IMR-90 (cell line): ENCODE data around the gene ZBTB33. TPM values are rescaled to one million over a fixed set of nuclear protein-coding genes. Genes with fewer than 3 reads are reported as not detected.

Experiments used
- ATAC-seq: fragments of 200-7000 bp; cut with Tn5 transposase; 2 replicates; pipeline ENCODE4 v1.9.1; 2020; ENCODE audit warnings: low read depth, mild to moderate bottlenecking, moderate library complexity
- BruUV-seq: library from RNA; stranded (reverse); fragments of 400-500 nt; replicated peaks from 2 replicates; lab custom pipeline; 2021; lab: Mats Ljungman, UMichigan
- CTCF ChIA-PET: fragments of 300-600 bp; formaldehyde crosslinking; extraction: SDS; loops from one replicate; lab custom pipeline; 2021; ENCODE audit warnings: antibody characterized with exemption; lab: Yijun Ruan, JAX
- POLR2A ChIA-PET: fragments of 300-600 bp; sonication (Branson Sonifier 250); formaldehyde crosslinking; loops from one replicate; lab custom pipeline; 2022; ENCODE audit warnings: antibody characterized with exemption; ENCODE audit not compliant: unreplicated experiment; lab: Charles Lee
- DNase-seq: peaks from one replicate; pipeline ENCODE4 v3.0.0; 2013
- H2AFZ ChIP-seq: replicated peaks from 2 replicates; pipeline ENCODE3; 2013; ENCODE audit warnings: low read length, mild to moderate bottlenecking; ENCODE audit not compliant: poor library complexity
- H2AK5ac ChIP-seq: 2 replicates; pipeline ENCODE4 v1.6.1; 2013; ENCODE audit warnings: low read depth, low read length, inconsistent platforms
- H2AK9ac ChIP-seq: replicated peaks from 2 replicates; pipeline ENCODE3; 2013; ENCODE audit warnings: mild to moderate bottlenecking, low read depth, low read length, moderate library complexity; ENCODE audit not compliant: poor library complexity
- H2BK120ac ChIP-seq: 2 replicates; pipeline ENCODE4 v1.6.1; 2013; ENCODE audit warnings: low read depth, low read length, inconsistent platforms
- H2BK15ac ChIP-seq: 3 replicates; pipeline ENCODE4 v1.6.1; 2013; ENCODE audit warnings: low read depth, low read length, inconsistent platforms
- H2BK20ac ChIP-seq: 2 replicates; pipeline ENCODE4 v1.6.1; 2013; ENCODE audit warnings: low read depth, mild to moderate bottlenecking, inconsistent platforms, low read length, moderate library complexity
- H2BK5ac ChIP-seq: 2 replicates; pipeline ENCODE4 v1.6.1; 2013; ENCODE audit warnings: mild to moderate bottlenecking, low read depth, low read length, inconsistent platforms; ENCODE audit not compliant: poor library complexity, severe bottlenecking
- H3K14ac ChIP-seq: replicated peaks from 2 replicates; pipeline ENCODE4 v1.6.1; 2013; ENCODE audit warnings: low read depth, low read length, inconsistent platforms
- H3K18ac ChIP-seq: 2 replicates; pipeline ENCODE4 v1.6.1; 2013; ENCODE audit warnings: low read depth, low read length, control low read depth
- H3K23ac ChIP-seq: 2 replicates; pipeline ENCODE4 v1.6.1; 2013; ENCODE audit warnings: low read depth, low read length, inconsistent platforms
- H3K27ac ChIP-seq: 2 replicates; pipeline ENCODE4 v1.5.1; 2013; ENCODE audit warnings: mild to moderate bottlenecking, control low read depth, low read length; ENCODE audit not compliant: insufficient read depth
- H3K27me3 ChIP-seq: 2 replicates; pipeline ENCODE4 v1.6.1; 2013; ENCODE audit warnings: low read length; ENCODE audit not compliant: control insufficient read depth, insufficient read depth
- H3K36me3 ChIP-seq: 2 replicates; pipeline ENCODE4 v1.6.1; 2013; ENCODE audit warnings: low read length, mixed read lengths; ENCODE audit not compliant: control insufficient read depth, insufficient read depth
- H3K4ac ChIP-seq: 2 replicates; pipeline ENCODE4 v1.6.1; 2013; ENCODE audit warnings: low read depth, low read length, inconsistent platforms
- H3K4me1 ChIP-seq: 2 replicates; pipeline ENCODE4 v1.6.1; 2013; ENCODE audit warnings: low read length, mixed read lengths; ENCODE audit not compliant: control insufficient read depth, insufficient read depth
- H3K4me2 ChIP-seq: 2 replicates; pipeline ENCODE4 v1.6.1; 2013; ENCODE audit warnings: low read depth, mild to moderate bottlenecking, control low read depth, low read length, moderate library complexity
- H3K4me3 ChIP-seq: 2 replicates; pipeline ENCODE4 v1.5.1; 2013; ENCODE audit warnings: low read depth, mild to moderate bottlenecking, control low read depth, low read length, moderate library complexity; ENCODE audit not compliant: insufficient read depth
- H3K56ac ChIP-seq: 2 replicates; pipeline ENCODE4 v1.6.1; 2013; ENCODE audit warnings: low read length, inconsistent platforms; ENCODE audit not compliant: insufficient read depth; ENCODE audit errors: extremely low read depth
- H3K79me1 ChIP-seq, 2 experiments: 2 replicates each; pipeline ENCODE4 v1.6.1; 2013; ENCODE audit warnings: low read length in 2 of 2, inconsistent platforms in 1 of 2, low read depth in 1 of 2
- H3K9ac ChIP-seq: 2 replicates; pipeline ENCODE4 v1.6.1; 2013; ENCODE audit warnings: low read depth, low read length, control low read depth
- H3K9me1 ChIP-seq: 2 replicates; pipeline ENCODE4 v1.6.1; 2013; ENCODE audit warnings: low read length, inconsistent platforms; ENCODE audit not compliant: insufficient read depth
- H3K9me3 ChIP-seq: 2 replicates; pipeline ENCODE4 v1.6.1; 2013; ENCODE audit warnings: low read length; ENCODE audit not compliant: control insufficient read depth, insufficient read depth
- H4K20me1 ChIP-seq: 2 replicates; pipeline ENCODE4 v1.6.1; 2013; ENCODE audit warnings: low read length, inconsistent platforms; ENCODE audit not compliant: insufficient read depth
- H4K5ac ChIP-seq: 2 replicates; pipeline ENCODE4 v1.6.1; 2013; ENCODE audit warnings: mild to moderate bottlenecking, low read depth, low read length, control low read depth
- H4K8ac ChIP-seq, 2 experiments: 2 replicates each; pipeline ENCODE4 v1.6.1; 2013; ENCODE audit warnings: low read depth in 2 of 2, low read length in 2 of 2, control low read depth in 1 of 2, inconsistent platforms in 1 of 2
- H4K91ac ChIP-seq: 2 replicates; pipeline ENCODE4 v1.6.1; 2013; ENCODE audit warnings: low read depth, low read length, inconsistent platforms; ENCODE audit not compliant: insufficient read depth
- CHD1 ChIP-seq: IDR thresholded peaks from 2 replicates; pipeline ENCODE4 v1.6.1; 2012; ENCODE audit warnings: low read depth, low read length, improper control_type of control experiment
- FOS ChIP-seq: fragments of 150-350 bp; IDR thresholded peaks from 2 replicates; pipeline ENCODE4 v1.6.1; 2016; ENCODE audit warnings: low read depth, low read length
- MAFK ChIP-seq: IDR thresholded peaks from 2 replicates; pipeline ENCODE4 v1.6.1; 2012; ENCODE audit warnings: low read depth, low read length, improper control_type of control experiment
- MAZ ChIP-seq: IDR thresholded peaks from 2 replicates; pipeline ENCODE4 v1.6.1; 2012; ENCODE audit warnings: low read depth, mild to moderate bottlenecking, low read length, improper control_type of control experiment, moderate library complexity, borderline replicate concordance
- POLR2A ChIP-seq: IDR thresholded peaks from 2 replicates; pipeline ENCODE4 v1.6.1; 2012; ENCODE audit warnings: mild to moderate bottlenecking, low read depth, low read length
- RFX5 ChIP-seq: IDR thresholded peaks from 2 replicates; pipeline ENCODE4 v1.8.0; 2012; ENCODE audit warnings: low read depth, mild to moderate bottlenecking, low read length, moderate library complexity
- SMC3 ChIP-seq: fragments of 150-350 bp; IDR thresholded peaks from 2 replicates; pipeline ENCODE4 v1.6.1; 2016; ENCODE audit warnings: low read depth, mild to moderate bottlenecking, antibody characterized with exemption, low read length, moderate library complexity
- dilution Hi-C: fragments of 300-500 bp; cut with HindIII; formaldehyde crosslinking; loops from one replicate; pipeline ENCODE4 v1.14.3; 2018; ENCODE audit warnings: low sequenced_read_pairs; ENCODE audit not compliant: unreplicated experiment
- in situ Hi-C: fragments of 300-500 bp; cut with MboI; formaldehyde crosslinking; loops from 3 replicates; pipeline ENCODE4 v1.14.3; 2019; ENCODE audit warnings: low sequenced_read_pairs, inconsistent platforms, mixed read lengths
- intact Hi-C: fragments of 100-400 bp; cut with micrococcal nuclease; formaldehyde crosslinking; loops from 2 replicates; pipeline ENCODE4 v1.10.0; 2022
- polyA plus RNA-seq, 3 experiments: library from polyadenylated mRNA; depleted of rRNA; stranded (reverse); fragments of >200 nt; gene quantifications; 2 replicates each; pipeline ENCODE4 v1.2.3, GENCODE V29; 2012; ENCODE audit warnings: low replicate concordance in 1 of 3
- total RNA-seq: library from RNA; depleted of rRNA; stranded (reverse); fragments of >200 nt; gene quantifications from 2 replicates; pipeline ENCODE4 v1.2.3, GENCODE V29; 2012

The ZBTB33 gene
- total and polyA plus RNA-seq, 2 of the 4 experiments (the other 2 are of a cell fraction) = 3.3 to 16.3 TPM

DNA sequence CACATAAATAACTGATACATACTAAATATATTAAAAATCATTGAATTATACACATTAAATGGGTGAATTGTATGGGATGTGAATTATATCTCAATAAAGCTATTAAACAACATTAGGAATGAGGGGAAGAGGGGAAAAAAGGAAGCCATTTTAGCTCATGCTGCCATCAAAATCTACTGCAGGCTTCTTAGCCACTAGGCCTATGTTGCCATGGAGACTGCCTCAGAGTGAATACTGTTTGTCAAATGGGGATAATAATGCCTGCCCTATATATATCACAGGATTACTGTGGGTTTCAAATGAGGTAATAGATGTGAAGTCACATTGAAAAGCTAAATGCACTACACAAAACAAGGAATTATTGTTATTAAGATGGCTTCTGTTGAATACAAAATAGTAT, 39.5 kb downstream of the ZBTB33 start:
- Histone ChIP-seq H4K8ac (no peak overlapping the region), H3K14ac (no peak overlapping the region), H3K79me1 (no peaks in the 10 kb centered on the region), H2AK5ac (no peak overlapping the region), H3K27ac (no peak overlapping the region), H3K27me3 (peaks cover 4% of the 10 kb centered on the region), H3K4me3 (no peak overlapping the region), H3K36me3 (no peaks in the 10 kb centered on the region), H3K23ac (no peak overlapping the region), H4K91ac (no peak overlapping the region), H2BK20ac (no peak overlapping the region), H3K9ac (no peak overlapping the region), H3K9me3 (no peaks in the 10 kb centered on the region), H3K18ac (no peak overlapping the region), H3K56ac (no peak overlapping the region), H2BK120ac (no peak overlapping the region), H4K5ac (no peak overlapping the region), H4K20me1 (no peaks in the 10 kb centered on the region), H2AK9ac (no peak overlapping the region), H2BK15ac (no peak overlapping the region), H2AFZ (no peak overlapping the region), H3K9me1 (no peaks in the 10 kb centered on the region), H3K4me2 (no peak overlapping the region), H3K4me1 (no peaks in the 10 kb centered on the region), H3K4ac (no peak overlapping the region), H2BK5ac (no peak overlapping the region)
- no TSS peak for BruUV-seq
- intact Hi-C loops (no loop called here), in situ Hi-C loops (no loop called here), dilution Hi-C loops (no loop called here)
- ChIA-PET POLR2A (no interaction called here), CTCF (no interaction called here)
- DNase-seq = no peak
- ATAC-seq = no peak
- TF ChIP-seq MAZ = no peak
- no peak for TF ChIP-seq FOS
- TF ChIP-seq RFX5 = no peak
- no peak for TF ChIP-seq SMC3
- TF ChIP-seq MAFK = no peak
- no peak for TF ChIP-seq CHD1
- TF ChIP-seq POLR2A = no peak
